Hindlimb muscle (tissue), 1 donor: ENCODE results near the gene KSR1. TPM values are rescaled to one million over a fixed set of nuclear protein-coding genes. Genes with fewer than 3 reads are reported as not detected.
A peak's percentile ranks its signal among the peaks of the same experiment; 100 is the strongest.
"Not testable (repeated sequence)": the region's sequence is repeated elsewhere in the genome, so short reads cannot be mapped to it uniquely, and the experiment has no call there.

Source experiments
- DNase-seq: peaks from one replicate; pipeline ENCODE4 v3.0.0-alpha.2; 2013
- polyA plus RNA-seq: library from polyadenylated mRNA; unstranded; fragments of 120-200 nt; gene quantifications from one replicate; pipeline ENCODE4 v1.2.1, GENCODE V29; 2013; ENCODE audit not compliant: insufficient read length

The KSR1 gene
- polyA plus RNA-seq, 1 donor: 131 TPM

DNA sequence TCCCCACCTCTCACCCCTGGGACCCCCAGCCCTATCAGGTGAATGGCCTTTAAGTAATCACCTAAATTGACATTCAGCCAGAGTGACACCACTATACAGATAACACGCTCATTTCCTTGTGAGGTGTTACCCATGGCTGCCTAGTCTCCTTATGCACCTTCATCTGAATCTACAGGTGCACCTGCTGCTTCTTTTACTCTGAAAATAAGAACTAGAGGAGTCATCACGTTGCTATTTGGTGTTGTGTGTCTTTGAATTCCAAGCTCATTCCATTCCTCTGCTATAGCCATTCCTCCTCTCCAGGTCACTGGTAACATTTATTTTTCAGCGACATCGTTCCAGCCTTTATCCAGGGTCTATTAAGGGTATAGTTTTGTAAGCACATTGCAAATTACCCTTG, 184.5 kb downstream of the KSR1 start:
- DNase-seq: no peak

DNA sequence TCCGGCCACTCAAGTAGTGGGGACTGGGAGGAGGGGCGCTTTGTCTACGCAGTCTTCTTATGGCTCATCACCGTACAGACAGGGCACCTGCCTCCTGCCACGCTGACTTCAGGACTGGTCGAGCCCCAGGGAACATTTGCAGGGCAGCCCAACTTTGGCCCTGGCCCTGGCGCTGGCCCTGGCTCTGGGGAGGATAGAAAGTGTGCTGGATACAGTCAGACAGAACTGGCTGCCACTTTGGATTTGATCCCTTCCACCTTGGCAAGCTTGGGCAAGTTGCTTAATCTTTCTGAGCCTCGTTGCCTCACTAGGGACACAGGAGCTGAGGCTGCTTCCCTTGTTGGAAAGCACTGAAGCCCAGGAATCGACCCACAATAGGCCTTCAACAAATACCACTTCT, 188.3 kb downstream of the KSR1 start:
- no peak for DNase-seq

DNA sequence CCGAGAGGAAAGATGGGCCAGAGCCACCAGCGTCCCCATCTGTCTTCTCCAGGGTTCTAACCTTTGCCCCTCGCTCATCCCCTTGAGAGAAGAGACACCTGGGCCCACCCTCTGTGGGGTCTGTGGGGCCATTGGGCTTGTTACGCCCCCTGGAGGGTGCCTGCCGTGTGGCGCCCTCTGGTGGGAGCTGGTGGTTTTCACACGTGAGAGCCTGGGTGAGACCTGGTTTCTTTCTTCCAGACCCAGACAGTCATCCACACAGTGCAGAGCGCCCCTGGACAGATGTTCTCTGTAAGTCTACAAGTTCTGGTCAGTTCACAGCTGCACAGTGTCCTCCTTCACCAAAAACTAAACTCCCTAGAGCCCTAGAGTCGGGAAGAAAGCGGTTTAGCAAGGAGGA, 189.4 kb downstream of the KSR1 start:
- not testable (repeated sequence) for DNase-seq

DNA sequence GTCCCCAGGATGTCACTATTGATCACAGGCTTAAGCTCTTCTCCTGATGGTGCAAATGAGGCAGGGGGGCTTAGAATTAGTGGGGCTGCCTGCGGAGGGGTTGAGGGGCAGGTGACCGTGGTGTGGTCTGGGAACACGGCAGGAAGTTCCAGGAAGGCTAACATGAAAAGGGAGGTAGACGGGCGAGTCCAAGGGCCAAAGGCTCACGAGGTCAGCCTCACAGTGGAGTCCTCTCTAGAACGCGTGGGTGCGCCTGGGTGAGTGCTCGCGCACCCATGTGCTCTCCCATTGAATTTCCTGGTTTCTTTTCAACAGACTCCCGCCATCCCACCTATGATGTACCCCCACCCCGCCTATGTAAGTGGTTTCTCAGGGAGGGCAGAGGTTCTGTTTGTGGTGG, 190.0 kb downstream of the KSR1 start:
- DNase-seq: no peak

DNA sequence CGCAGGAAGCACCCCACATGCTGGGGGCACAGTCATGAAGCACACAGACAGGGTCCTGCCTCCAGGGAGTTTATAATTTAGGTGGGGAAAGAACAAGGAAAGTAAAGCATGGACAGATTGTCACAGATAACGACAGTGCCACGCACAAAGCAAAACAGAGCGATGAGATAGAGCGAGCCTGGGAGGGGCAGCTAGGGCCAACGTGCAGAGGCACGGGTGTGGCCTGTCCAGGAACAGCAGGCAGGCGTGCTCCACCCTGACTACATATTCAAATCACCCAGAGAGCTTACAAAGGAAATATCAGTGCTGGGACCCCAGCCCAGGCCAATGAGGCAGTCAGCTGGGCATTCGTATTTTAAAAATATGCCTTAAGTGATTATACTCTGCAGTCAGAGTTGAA, 191.5 kb downstream of the KSR1 start:
- no peak for DNase-seq

DNA sequence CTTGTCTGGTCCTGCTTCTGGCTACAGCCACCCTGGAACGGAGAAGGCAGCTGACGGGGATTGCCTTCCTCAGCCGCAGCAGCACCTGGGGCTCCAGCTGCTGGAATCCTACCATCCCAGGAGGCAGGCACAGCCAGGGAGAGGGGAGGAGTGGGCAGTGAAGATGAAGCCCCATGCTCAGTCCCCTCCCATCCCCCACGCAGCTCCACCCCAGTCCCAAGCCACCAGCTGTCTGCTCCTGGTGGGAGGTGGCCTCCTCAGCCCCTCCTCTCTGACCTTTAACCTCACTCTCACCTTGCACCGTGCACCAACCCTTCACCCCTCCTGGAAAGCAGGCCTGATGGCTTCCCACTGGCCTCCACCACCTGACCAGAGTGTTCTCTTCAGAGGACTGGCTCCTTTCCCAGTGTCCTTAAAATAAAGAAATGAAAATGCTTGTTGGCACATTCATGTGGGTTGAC, 192.9 kb downstream of the KSR1 start:
- not testable (repeated sequence) for DNase-seq

DNA sequence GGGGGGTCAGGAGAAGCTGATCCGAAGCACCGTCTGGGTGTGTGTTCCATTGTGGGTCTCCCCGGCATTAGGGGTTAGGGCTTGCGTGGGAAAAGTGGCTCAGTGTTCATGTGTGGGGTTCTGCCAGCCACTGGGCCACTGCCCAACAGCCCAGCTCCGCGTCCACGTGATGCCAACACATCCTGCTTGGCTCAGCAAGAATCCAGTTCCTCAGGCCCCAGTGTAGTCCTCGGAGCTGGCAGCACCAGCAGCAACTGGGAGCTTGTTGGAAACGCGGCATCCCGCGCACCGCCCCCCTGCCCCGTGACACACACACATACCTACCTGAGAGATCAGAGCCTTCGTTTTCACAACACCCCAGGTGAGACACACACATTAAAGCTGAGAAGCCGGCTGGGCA, 193.7 kb downstream of the KSR1 start:
- DNase-seq: no peak

DNA sequence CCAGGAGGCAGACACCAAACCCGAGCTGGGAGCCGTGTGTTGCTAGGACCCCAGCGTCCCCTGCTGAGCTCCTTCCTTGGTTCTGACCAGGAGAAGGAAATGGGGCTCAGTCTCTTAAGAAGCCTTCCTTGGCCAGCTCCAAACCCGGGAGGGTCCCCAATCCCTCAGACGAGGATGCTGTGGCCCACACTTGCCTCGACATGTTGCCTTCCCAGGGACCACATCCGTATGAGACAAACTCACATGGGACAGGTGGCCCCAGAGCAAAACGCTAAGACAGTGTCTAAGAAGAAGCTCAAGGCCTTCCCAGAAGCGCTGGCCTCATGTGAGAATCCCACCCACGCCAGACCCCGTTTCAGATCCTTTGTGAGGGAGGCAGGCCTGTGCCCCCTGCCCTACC, 194.6 kb downstream of the KSR1 start:
- no peak for DNase-seq

DNA sequence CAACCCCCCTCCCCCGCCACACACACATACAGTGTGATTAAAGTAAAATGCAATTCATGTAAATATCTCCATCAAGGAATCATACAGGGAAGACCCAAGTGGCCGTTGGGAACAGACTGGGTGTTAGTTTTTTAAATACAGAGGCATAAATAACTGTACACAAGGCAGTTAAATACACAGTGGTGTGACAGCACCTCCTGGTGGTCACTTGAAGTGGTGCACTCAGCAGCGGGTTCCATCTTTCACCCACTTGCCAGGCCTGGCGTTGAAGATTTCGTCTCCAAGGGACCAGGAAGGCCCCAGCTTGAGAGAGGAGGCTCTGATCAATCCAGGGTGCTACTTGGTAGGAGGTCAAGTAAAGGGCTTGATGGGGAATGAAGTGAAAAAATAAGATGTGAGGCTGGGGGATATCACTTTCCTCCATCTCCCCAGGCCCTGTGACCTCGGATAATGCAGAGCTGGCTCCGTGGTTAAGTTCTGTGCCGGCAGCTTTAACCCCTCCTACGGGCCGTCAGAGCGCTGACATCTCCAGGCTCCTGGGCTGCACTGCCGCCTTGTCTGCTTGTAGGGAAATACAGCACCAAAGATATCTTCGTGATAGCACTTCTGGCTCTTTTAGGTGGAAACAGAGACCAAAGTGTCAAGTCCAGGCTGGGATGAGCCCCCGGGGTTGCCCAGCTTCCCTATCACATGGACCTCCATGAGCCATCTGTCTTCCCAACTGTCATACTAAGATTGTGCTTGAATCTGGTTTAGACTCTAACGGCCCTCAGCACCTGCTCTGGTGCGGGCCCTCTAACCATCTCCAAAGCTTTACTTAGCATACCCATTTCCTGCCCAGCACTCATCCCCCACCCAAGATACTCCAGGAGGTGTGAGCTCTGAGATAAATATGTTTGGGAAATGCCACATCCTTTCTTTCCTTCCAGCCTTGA, 195.4 kb downstream of the KSR1 start:
- DNase-seq: no peak

DNA sequence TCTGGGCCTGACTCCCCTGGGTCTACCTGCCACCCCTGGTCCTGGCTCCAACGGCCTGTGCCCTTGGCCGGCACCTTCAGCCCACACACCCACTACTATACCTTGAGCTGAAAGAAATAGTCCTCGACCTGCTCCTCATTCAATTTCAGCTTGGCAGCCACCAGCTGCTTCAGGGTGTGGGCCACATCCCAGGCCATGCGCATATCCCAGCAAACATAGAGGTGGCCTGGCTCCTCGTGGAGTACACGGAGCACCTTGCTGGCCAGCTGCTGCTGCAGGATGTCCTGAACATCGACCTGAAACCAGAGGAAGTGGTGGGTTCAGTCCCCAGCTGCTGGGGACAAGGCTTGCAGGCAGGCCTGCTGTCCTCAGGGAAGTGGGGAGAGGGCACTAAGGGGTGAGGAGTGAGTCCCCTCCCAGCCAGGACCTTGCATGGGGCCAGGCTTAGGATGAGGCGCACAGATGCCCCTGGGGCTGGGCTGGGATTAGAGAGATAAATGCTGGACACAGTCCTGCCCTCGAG, 197.3 kb downstream of the KSR1 start:
- DNase-seq: not testable (repeated sequence)

DNA sequence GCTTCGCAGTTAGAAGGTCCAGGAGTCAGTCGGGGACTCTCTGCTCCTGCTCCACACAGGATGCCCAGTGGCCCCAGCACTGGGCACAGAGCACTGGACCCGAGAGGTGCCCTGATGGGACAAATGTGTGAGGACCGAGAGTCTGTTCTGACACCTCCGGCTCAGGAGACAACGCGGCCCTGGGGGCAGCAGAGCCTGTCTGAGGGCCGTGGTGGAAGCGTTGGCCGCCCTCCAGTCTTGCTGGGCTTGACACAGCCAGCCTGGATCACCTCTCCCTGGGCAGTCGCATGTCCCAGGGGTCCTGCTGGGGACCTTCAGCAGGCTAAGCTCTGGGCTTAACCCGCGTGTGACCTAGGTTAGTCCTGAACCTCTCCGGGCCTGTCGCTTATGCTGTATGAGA, 197.9 kb downstream of the KSR1 start:
- no peak for DNase-seq

DNA sequence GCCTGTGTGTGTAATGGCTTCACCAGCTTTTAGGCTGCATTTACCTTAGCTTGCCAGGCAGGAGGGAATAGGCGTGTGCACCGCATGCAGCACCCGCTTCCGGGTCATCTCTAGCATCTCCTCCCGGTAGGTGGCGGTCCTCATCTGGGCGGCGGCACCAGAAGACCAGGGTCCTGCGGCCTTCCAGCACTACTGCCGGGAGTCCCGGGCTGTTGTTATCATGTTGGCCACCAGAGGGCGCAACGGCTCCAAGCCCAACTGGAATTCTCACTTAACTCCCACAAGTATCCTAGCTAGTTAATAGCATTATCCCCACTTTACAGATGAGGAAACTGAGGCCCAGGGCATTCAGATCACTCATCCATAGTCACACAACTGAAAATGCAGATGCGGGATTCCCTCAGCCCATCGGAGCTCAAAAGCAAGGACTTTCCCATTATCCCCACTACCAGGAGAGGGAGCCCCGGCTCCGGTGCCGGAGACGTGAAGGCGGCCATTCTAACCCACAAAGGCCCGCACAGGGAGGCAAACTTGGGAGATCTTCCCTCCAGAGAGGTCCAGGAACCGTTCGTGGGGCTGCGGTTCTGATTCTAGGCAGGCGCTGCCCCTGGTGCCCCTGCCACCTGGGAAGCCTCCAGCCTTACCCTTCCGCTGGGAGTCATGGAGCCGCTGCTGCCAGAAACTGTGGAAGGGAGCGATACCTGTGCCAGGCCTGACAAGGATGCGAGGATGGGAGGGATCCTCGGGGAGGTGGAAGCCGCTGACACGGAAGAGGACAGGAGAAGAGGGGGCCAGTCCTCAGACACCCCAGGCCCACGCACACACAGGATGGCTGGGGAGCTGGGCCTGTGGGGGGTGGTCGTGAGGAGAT, 198.6 kb downstream of the KSR1 start:
- peak; percentile 55 for DNase-seq

DNA sequence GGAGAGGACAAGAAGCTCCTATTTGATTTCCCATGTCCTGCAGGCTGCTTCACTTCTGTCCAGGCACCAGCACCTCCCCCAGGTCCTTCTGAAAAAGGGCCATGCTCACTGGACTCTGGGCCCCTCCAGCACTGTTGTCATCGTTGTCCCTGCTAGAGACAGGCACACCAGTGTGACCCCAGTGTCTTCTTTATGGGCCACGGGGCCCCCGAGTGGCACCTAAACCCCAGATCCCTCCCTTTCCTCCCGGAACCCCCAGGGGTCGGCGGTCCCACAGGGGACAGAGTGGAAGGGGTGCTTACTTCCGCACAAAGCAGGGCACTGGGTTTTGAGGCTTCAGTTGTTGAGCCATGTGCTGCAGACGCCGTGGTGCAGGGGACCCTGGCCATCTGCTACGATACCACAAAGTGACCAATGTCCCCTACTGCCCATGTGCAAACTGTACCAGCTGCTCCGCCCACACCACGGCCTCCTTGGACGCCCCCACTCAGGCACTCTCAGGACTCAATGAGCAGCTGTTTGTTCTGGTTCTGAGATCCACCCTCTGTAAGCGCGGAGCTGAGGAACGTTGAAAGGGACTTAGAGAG, 199.4 kb downstream of the KSR1 start:
- not testable (repeated sequence) for DNase-seq

DNA sequence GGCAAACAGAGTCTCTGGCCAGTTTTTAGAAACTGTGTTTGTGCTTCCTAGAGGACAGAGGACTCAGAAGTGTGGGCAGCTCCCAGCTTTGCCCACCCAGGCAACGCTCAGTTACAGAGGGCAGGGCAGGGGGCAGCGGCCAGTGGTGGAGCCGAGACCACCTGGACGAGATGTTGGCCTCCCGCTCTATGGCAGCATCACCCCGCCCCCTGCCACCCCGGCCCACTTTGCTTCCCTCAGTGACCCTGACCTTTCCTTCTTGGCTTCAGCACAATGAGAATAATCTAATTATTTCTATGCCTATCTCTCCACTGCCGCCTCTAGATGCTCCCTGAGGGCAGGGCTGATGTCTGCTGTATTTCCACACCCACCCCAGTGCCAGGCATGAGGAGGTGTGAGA, 200.4 kb downstream of the KSR1 start:
- DNase-seq: not testable (repeated sequence)

DNA sequence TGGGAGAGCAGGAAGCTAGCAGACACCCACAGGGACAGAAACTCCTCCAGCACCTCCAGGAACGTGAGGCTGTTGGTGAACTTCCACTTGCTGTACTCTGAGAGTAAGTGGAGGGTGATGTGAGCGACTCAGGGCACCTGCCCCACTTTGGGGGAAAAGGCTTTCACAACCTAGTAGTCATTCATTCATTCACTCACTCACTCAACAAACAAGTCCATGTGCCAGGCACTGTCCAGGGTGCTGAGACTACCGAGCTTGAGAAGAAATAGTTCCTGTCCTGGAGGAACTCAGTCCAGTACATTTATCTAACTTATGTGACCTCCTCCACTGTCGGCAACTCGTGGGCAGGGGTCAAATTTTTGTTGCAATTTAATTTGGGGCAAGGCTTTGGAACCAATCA, 201.4 kb downstream of the KSR1 start:
- no peak for DNase-seq

DNA sequence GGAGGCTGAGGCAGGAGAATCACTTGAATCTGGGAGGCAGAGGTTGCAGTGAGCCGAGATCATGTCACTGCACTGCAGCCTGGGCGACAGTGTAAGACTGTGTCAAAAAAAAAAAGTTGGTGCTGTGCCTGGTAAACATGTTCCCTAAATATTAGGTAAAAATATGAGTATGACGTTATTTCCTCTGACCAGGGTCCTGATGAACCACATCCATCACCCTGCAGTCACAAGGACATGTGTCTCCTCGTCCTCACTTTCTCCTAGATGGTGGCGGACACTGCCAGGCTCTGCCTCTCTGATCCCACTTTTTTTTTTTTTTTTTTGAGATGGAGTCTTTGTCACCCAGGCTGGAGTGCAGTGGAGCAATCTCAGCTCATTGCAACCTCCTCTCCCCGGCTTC, 203.4 kb downstream of the KSR1 start:
- no peak for DNase-seq

DNA sequence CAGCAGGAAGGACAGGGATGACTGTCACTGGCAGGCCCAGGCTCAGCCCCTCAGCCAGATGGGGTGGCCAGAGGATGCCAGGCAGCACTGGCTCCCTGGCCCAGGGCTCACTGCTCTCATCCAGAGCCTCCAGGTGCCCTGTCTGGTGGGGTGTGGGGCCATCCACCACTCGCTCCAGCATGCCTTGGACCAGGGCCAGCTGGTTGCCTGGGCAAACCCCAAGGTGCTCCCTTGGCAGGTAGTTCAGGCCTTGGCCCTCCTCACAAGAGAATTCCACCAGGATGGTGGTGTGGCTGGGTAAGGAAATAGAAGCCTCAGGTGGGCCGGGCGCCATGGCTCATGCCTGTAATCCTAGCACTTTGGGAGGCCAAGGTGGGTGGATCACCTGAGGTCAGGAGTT, 204.2 kb downstream of the KSR1 start:
- DNase-seq: no peak

DNA sequence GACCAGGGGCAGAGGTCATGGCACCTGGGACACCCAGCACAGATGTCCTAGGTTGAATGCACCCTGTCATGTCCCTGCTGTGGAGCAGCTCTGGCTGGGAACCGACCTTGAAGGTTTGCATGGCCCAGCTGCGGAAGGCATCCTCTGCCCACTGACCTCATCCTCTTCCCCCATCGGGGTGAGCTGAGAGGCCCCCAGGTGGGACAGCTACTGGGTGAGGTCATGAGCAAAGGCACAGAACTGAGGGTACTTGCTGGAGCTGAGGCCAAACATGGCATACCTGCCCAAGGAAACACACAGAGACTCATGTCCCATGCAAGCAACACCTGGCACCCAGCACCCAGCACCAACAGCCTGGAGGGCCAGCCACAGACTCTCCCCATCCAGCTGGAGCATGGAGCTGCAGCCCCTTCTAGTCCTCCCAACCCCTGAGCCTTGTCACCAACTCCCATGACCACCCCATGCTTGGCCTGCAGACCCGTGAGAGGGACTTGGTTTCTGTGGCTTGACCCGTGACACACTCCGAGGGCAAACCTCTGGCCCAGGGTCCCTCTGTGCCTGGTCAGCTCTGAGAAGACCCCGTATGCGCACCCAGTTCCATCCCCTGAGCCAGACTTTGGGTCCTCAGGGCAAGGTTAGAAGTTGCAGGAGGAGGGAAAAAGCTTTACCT, 207.8 kb downstream of the KSR1 start:
- DNase-seq: no peak

DNA sequence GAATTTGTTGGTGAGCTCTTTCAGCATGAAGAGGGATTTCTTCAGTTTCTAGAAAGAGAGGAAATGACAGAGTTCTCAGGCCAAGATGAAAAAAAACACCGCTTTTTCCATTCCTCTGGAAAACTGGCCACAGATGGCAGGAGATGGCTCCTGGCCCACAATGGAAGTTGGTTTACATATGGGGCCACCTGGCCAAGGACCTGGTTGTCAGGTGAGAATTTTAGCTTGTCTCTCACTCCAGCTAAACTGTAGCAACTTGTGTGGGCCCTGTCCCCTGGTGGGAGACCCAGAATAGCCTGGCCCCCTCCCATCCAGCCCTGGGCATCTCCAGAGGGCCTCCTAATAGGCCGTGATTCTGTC, 208.3 kb downstream of the KSR1 start:
- DNase-seq: no peak

DNA sequence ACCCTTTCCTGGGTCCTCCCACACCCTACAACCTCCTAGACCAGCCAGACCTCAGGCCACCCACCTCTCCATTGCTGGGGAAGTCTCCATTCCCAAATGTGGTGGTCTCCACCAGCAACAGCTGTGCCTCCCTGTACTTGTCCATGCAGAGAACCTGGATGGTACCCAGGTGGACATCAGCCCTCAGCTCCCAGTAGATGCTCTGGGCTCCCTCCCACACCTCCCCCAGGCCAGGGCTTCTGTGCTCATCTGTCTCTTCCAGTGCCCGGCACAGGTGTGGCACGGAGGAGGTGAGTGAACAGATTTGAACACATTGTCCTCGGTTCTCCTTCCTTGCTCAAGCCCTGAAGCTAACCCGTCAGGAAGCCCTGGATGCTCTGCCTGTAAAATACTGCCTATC, 209.3 kb downstream of the KSR1 start:
- DNase-seq: no peak

DNA sequence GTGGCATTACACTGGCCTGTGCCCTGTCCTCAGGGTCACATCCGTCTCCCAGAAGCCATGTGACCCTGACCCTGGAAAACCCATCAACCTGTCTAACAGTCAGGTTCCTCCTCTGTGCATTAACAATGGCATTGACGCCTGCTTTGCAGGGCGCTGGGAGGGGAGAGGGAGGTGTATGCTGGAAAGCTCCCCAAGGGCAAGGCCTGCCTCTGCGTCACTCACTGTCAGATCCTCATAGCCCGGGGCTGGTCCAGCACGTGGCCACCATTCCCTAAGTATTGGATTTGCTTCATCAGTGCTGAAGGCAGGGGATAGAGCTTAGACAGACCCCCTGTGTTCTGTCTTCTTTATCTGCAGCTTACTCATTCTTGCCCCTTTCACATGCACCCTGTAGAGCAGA, 210.0 kb downstream of the KSR1 start:
- not testable (repeated sequence) for DNase-seq

DNA sequence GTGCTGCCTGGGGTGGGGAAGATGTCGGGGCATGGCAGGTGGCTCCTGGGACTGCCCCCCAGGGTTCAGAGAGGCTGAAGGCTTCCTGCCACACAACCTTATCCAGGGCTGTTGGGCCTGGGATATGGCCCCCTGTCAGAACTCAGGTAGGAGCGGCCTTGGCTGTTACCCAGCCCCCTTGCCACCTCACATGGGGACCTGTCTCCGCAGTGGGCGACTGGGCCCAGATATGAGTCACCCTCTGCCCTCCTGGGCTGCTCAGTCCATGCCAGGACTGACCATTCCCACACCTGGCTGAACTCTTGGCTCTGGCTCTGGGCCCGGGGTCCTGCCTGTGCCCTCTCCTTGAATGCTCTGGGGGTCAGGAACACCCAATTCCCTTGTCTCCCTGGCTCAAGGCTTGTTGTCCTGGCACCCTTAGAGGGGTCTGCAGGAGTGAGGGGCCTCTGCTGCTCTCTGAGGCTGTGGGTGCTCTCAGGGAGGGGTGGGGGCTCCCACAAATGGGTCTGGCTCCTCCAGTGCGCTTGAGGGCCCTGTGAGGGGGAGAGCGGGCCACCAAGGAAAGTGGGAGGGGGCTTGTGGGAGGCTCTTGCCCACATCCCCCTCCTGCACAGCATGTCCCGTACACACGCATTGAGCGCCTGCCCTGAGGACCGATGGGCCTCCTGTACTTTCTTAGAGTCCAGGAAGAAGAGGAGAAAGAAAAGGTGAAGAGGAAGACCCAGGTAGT, 210.7 kb downstream of the KSR1 start:
- no peak for DNase-seq
